ENCODE results near the gene BIN1.

The BIN1 gene

GRCh38 chr2:127106457-127106990 lies 430 bp downstream of the BIN1 start:
- TF ChIP-seq CTCF (IDR thresholded peaks at IDR 0.05; ENCODE audit: extremely low read depth, insufficient read depth, missing control alignments): no peak
- in situ Hi-C loops (cut with MboI; ENCODE audit: low pct_unique_long_range_greater_than_20kb, low sequenced_read_pairs, unreplicated experiment): no loop called here
- DNase-seq (ENCODE audit: low spot score): peak; percentile 56

- TF ChIP-seq CTCF (IDR thresholded peaks at IDR 0.05; ENCODE audit: extremely low read depth, insufficient read depth, missing control alignments): no peak
- in situ Hi-C loops (cut with MboI; ENCODE audit: low pct_unique_long_range_greater_than_20kb, low sequenced_read_pairs, unreplicated experiment): no loop called here
- DNase-seq (ENCODE audit: low spot score): peak; percentile 64
These were observed 1.1 kb downstream of the BIN1 start for GRCh38 chr2:127105656-127106456.

GRCh38 chr2:127104881-127105655 lies 1.9 kb downstream of the BIN1 start:
- no peak for DNase-seq (ENCODE audit: low spot score)
- in situ Hi-C loops (cut with MboI; ENCODE audit: low pct_unique_long_range_greater_than_20kb, low sequenced_read_pairs, unreplicated experiment): no loop called here
- TF ChIP-seq CTCF (IDR thresholded peaks at IDR 0.05; ENCODE audit: extremely low read depth, insufficient read depth, missing control alignments): no peak

DNA sequence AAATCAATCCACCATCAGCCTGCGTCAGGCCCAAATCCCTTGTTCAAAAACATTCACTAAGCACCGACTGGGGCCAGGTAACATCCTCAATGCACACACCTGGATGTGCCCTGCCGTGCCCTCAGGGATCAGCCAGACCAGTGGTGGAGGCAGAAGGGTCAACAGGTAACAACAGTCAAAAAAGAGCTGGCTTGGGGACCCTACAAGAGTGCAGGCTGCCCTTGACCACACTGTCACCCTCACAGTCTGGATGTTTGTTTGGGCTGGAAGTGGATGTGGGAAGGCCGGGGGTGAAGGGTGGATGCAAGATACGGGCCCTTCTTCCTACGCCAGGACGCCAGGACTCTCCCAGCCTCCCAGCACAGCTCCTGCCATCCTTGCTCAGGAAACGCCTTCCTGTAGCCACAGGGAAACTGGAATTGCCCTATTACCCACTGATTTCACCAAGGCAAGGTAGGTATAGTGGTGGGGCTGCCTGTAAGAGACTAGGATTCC lies 2.7 kb downstream of the BIN1 start:
- no peak for DNase-seq (ENCODE audit: low spot score)
- TF ChIP-seq CTCF (IDR thresholded peaks at IDR 0.05; ENCODE audit: extremely low read depth, insufficient read depth, missing control alignments): no peak
- in situ Hi-C loops (cut with MboI; ENCODE audit: low pct_unique_long_range_greater_than_20kb, low sequenced_read_pairs, unreplicated experiment): no loop called here

DNA sequence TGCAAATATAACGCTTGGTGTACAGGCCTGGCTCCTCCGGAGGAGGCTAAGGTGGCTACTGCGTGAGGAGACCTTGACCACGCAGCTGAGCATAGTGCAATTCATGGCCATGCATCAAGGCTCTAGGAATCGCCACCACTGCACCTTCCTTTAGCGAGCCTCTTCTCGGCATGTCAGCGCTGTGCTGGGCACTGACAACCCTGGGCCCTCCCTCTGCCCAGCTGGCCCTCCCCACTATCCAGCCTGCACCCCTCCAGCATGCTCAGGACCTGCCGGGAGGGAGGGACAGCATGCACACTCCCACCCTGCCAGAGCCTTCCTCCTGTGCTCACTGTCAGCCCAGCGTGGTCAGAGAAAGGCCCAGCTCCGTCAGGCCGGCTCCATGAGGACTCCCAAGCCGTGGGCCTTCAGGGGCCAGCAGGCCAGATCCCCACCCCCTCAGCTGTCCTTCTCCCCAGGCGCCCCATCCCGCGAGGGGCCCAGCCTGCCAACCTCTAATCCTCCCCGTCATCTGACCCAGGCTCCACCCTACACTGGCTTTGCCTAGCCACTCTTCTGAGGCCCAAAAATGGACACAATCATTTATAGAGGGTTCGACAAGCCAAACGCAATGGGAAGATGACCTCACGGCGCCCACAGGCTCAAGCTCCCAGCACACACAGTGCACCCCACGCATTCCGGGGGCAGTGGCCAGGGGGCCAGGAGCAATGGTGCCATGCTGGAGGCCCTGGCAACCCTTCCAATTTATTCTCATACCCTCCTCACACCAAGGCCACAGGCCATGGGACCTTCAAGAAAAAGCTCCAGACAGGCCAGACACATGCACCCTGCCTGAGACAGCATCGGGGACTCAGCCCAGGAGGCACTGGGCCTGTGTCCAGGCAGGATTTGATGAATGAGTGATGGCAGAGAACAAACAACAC lies 3.5 kb downstream of the BIN1 start:
- in situ Hi-C loops (cut with MboI; ENCODE audit: low pct_unique_long_range_greater_than_20kb, low sequenced_read_pairs, unreplicated experiment): no loop called here
- no peak for DNase-seq (ENCODE audit: low spot score)
- TF ChIP-seq CTCF (IDR thresholded peaks at IDR 0.05; ENCODE audit: extremely low read depth, insufficient read depth, missing control alignments): no peak
